Superior temporal gyrus (tissue), 1 donor: ENCODE results near the gene PRKAG3.

ENCODE experiments used
- DNase-seq: peaks from one replicate; pipeline ENCODE4 v3.0.0-alpha.2; 2016; ENCODE audit errors: extremely low spot score

Gene PRKAG3

DNA sequence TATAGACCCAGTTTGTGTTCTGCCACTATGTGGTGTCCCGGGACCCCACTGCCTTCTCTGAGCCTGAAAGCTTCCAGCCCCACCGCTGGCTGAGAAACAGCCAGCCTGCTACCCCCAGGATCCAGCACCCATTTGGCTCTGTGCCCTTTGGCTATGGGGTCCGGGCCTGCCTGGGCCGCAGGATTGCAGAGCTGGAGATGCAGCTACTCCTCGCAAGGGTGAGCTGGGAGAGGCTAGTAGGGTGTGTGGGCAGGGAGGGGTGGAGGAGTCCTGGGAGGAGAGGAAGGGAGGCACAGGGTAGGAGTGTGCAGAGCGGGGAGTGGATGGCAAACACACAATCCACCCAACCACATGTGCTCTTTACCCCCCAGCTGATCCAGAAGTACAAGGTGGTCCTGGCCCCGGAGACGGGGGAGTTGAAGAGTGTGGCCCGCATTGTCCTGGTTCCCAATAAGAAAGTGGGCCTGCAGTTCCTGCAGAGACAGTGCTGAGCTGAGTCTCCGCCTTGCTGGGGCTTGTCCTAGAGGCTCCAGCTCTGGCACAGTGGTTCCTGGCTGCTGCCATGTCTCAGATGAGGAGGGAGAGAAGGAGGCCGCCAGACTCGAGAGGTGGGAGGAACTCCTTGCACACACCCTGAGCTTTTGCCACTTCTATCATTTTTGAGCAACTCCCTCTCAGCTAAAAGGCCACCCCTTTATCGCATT is 16.9 kb downstream of the PRKAG3 start:
- DNase-seq = no peak

DNA sequence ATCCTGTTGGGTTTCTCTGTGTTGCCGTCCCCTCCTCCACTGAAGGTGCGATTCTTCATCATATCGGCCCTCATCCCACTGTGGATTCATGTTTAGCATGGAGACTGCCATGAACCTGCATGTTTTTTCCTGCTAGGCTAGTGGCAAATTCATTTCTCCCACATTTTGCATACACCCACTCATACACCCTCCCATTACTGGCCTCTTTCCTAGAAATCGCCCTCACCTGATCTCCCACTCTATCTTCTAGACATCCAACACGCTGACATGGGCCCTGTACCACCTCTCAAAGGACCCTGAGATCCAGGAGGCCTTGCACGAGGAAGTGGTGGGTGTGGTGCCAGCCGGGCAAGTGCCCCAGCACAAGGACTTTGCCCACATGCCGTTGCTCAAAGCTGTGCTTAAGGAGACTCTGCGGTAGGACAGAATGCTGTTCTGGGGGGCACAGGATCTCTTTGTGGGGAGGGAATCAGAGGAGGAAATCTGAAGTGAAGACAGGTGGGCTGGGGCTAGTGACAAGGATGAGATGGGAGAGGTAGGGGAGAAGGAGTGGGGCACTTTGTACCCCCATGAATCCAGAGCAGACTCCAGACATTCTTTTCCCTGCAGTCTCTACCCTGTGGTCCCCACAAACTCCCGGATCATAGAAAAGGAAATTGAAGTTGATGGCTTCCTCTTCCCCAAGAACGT is 17.7 kb downstream of the PRKAG3 start:
- DNase-seq = no peak

DNA sequence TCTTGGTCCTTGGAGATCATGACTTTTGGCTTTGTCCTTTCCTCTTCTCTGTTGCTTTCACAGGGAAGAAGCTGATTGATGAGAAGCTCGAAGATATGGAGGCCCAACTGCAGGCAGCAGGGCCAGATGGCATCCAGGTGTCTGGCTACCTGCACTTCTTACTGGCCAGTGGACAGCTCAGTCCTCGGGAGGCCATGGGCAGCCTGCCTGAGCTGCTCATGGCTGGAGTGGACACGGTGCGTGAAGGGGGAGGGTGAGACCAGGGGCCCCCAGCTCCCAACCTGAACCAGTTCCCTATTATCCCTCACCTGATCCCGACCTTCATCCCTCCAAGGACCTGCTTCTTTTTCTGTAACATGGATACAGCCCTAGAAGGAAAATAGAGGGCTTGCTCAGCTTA is 18.7 kb downstream of the PRKAG3 start:
- DNase-seq = no peak

DNA sequence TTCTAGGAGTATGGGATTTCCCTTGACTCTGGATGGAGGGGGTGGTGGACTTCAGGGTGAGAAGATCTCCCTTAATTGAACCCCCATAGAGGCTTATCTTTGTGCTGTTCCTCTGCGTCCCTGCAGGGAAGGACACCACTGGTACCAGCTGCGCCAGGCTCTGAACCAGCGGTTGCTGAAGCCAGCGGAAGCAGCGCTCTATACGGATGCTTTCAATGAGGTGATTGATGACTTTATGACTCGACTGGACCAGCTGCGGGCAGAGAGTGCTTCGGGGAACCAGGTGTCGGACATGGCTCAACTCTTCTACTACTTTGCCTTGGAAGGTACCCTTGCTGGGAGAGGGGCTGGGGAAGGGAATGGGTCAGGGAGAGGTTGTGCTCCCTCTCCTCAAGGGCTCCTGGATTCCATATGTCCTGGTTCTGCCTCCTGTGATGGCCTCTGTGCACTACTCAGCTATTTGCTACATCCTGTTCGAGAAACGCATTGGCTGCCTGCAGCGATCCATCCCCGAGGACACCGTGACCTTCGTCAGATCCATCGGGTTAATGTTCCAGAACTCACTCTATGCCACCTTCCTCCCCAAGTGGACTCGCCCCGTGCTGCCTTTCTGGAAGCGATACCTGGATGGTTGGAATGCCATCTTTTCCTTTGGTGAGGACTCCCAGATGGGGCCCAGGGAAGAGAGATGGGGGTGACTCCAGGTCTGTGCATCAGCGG is 19.3 kb downstream of the PRKAG3 start:
- DNase-seq = no peak

DNA sequence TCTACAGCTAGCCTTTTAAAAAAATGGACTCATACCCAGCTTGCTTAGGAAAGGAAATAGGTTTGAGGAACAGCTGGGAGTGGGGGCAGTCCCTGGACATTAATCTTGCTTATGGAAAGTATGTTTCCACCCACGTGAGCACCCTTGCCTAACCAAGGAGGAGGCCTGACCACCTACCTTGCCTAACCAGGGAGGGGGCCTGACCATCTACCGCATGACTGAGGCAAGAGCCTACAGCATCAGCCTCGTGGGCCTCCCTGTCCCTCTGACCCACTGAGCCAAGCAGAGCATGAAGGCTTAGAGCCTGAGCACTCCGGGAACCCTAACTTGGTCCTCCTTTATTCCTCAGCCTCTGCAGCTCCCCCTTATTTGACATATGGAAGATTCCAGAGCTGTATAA is 20.2 kb downstream of the PRKAG3 start:
- no peak for DNase-seq

DNA sequence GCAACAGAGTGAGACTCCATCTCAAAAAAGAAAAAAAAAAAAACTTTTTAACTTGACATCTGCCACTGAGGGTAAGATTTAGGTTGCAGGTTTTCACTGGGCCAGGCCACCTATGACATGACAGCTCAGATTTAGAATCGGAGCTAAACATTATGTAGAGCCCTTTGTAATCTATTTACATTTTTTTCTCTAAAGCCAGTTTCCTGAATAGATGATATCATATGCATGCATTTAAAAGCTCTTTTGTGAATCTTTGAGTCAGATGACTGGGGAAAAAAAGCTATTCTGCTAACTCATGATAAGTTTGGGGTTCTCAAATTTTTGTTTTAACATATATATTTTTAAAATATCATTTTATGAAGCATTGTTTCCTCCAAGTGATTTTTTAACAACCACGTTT is 21.3 kb downstream of the PRKAG3 start:
- DNase-seq = no peak

DNA sequence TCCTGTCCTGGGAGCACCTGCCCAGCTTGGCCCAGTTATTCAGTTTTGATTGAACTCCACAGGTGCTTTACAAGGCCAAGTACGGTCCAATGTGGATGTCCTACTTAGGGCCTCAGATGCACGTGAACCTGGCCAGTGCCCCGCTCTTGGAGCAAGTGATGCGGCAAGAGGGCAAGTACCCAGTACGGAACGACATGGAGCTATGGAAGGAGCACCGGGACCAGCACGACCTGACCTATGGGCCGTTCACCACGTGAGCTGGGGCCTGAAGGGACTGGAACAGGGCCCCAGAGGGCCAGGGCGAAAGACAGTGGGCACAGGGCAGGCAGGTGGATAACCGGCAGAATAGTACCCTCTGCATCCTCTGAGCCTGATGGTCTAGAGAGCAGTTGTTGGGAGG is 22.1 kb downstream of the PRKAG3 start:
- DNase-seq = no peak

DNA sequence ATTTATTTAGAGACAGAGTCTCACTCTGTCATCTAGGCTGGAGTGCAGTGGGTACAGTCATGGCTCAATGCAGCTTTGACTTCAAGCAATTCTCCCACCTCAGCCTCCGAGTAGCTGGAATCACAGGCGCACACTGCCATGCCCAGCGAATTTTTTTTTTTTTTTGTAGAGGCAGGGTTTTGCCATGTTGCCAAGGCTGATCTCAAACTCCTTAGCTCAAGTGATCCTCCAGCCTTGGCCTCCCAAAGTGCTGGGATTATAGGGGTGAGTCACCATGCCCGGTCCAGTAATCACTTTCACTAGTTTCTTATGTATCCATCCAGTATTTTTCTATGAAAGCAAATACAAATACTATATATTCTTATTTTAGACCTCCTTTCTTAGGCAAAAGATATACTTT is 24.0 kb downstream of the PRKAG3 start:
- no peak for DNase-seq

DNA sequence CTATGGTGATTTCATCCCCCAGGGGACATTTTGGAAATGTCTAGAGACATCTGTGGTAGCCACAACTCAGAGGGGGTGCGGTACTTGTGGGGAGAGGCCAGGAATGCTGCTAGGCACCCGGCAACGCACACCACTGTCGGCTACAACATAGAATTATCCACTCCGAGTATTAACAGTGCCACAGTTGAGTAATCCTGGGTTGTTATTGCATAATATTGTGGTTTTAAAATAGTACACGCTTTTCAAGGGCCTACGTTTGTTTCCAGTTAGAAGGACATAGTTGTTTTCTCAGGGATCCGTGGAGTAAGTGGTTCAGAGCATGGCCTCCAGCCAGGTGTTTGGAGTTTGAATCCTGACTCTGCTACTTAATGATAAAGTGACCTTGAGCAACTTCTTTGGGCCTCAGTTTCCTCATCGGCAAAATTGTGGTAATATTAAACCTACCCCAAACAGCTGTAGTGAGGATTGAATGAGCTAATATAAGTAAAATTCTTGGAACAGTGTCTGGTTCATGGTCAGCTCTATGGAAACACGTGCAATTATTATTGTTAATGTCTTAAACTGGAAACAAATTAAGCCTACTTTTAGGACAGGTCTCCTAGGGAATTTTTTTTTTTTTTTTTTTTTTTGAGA is 25.1 kb downstream of the PRKAG3 start:
- no peak for DNase-seq

DNA sequence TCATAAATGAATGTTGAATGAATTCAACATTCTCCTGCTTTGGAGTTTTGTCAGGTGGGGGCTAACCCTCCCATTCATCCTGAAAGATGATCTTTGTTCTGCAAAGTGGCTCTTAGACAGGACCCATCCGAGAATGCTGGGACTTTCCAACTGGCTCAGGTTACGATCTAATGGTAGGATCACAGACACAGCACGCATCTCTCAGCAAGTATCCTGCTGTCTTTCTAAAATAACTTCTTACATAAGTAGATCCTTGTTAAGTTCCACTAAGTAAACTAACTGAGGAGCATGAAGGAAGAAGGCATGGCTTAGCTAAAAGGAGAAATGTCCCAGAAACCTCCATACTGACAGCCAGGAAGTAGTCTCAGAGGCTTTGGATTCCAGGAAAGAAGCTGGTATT is 26.0 kb downstream of the PRKAG3 start:
- peak; percentile 17 for DNase-seq

DNA sequence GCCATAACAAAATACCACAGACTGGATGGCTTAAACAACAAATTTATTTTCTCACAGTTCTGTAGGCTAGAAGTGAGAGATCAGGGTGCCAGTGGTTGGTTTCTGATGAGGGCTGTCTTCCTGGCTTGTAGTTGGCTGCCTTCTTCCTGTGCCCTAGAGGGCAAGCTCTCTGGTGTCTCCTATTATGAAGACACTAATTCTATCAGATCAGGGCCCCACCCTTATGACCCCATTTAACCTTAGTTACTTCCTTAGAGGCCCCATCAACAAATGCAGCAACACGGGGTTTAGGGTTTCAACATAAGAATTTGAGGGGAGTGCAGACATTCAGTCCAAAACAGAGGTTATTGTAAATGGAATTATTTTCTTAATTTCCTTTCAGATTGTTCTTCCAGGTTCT is 26.8 kb downstream of the PRKAG3 start:
- DNase-seq = no peak

DNA sequence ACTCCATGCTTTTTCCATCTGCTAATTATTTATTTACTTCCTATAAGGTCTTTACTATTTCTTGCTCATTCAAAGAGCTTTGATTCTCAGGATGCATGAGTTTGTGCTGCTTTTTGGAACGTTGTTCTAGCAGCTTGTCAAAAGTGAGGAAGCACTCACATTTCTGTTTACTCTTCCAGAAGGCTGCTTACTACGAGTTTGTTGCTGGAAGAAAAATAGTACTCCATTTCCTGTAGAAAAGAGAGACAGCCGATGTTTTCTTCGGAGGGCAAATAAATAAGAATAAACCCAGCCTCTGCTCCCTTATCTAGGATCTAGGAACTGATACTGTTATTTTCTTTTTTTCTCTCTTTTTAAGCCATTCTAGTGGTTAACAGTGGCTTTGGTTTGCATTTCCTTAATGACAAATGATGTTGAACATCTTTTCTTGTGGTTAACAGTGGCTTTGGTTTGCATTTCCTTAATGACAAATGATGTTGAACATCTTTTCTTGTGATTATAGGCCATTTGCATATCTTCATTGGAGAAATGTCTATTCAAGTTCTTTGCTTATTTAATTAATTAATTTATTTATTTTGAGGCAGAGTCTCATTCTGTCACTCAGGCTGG is 29.1 kb downstream of the PRKAG3 start:
- DNase-seq = no peak

DNA sequence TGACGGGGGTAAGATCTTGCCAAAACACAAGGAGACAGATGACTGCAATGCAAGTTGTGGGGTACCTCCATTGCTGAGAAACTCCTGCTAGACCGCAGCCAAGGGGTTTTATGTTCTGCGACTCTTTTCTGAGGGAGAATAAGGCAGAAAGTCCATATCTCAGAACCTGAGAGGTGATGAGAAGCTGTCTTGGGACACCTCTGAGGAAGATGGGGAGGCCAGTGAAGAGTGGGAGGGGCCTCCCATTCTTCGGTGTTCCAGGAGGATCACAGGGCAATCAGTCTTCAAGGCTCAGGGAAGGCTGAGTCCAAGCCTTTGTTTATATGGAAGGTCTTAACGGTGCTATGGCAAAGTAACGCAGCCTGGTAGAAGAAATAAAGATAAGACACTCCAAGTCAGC is 31.6 kb downstream of the PRKAG3 start:
- no peak for DNase-seq

DNA sequence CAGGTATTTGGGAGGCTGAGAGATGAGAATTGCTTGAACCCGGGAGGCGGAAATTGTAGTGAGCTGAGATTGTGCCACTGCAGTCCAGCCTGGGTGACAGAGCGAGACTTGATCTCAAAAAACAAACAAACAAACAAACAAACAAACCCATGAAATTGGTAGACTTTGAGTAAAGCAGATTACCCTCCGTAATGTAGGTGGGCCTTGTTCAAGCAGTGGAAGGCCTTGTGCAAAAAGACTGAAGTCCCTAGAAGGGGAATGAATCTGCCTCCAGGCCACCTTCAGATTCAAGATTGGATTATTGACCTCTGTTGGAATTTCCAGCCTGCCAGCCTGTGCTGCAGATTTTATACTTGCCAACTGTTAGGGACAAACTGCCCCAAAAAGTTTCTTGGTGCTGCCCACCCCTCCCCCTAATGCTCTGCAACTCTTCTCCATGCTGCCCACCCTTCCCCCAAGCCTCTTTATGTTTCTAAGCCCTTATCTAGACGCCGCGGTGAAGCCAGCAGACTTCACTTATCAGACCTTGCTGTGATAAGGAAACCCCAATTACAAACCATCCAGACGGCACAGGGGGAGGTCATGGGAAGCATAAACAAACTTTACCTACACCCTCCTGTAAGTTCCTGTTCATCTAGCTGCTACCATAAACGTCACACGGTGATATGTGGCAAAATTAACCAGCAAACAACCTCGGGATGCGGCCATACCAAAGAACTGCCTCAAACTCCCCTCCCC is 32.7 kb downstream of the PRKAG3 start:
- DNase-seq = no peak

DNA sequence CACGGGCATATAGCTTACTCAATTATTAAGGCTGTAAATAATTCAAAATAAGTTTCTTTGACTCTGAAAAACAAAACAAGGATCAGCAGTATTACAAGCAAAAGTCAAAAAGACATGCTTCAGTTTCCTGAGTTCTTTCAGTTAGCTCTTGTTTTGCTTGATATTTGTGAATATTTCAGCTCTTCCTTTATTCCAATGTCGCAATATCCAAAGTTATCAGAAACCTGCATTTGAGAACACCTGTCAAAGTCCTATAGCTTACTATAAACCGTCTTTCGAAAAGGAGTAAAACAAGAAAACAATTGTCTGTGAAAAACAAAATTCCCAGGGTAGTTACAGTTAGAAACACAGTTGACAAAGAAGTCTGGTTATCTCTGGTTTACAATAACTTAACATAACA is 34.9 kb downstream of the PRKAG3 start:
- no peak for DNase-seq

DNA sequence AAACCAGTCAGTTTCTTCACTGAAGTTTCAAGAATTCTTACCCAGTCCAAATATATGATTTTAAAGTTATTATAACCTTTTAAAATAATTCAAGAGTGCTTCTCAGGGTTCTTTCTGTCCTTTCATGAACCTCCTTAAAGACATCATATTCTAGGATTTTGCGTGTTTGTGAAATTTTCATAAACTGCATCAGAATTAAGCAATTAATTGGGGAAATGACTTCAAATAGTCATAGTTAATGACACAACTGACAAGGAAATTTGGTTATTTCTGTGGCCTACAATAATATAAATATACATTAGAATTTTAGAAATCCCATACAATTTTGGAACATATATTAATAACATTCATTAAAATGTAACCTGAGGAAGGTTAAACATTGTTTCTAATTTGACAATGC is 39.2 kb downstream of the PRKAG3 start:
- no peak for DNase-seq

DNA sequence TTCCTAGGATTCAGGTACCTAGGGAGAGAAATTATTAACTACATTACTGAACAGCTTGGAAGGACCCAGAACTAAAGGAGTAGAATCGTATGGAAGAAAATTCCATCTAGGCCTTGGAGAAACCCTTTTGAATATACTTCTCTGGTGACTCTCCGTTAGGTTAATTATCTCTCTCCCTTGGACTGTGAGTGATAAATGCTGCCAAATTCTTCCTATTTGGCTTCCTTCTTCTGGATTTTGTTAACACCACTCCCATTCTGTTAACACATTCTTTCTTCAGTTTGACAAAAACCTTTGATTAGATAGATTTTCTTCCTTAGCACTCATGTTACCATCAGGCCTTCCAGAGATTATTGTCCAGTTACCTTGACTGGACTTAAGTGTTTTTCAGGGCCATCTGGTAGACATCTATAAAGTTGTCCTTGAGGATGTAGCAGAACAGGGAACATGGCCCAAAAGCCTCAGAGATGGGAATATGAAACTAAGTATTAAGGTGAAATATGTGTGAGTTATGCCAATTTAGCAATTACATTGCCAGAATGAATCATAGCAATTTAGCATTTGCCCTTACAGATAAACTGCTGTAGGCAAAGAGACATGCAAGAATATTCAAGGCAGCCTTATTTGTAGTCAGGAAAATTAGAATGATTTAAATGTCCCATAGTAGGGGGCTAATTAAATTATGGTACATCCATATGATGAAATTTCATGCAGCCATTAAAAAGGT is 42.9 kb downstream of the PRKAG3 start:
- DNase-seq = no peak

DNA sequence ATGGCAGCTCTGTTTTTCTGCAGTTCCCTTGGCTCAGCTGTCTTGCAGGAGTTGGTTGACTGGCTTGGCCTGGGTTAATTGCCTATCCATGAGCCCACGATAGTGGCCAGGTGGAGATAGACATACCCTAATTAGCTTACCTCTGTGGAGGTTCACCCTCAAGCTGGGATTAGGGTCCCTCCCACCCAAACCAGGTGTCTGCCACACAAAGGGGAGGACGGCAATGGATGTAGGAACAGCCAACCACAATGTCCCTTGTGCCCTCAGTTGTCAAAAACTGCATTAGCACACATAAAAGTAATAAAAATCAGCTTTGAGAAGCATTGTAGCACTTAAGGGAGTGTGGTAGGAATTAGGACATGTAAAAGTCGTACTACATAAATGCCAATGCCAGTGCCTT is 45.5 kb downstream of the PRKAG3 start:
- no peak for DNase-seq

DNA sequence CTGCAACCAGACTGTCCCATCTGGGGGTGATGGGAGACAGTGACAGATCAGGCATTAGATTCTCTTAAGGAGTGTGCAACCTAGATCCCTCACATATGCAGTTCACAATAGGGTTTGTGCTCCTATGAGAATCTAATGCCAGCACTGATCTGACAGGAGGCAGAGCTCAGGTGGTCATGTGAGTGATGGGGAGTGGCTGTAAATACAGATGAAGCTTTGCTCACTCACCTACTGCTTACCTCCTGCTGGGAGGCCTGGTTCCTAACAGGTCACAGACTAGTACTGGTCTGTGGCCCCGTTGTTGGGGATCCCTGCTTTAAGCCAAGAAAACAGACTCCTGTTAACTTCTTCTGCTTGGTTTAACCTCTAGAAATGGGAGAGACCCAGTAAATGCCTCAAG is 46.5 kb downstream of the PRKAG3 start:
- no peak for DNase-seq

DNA sequence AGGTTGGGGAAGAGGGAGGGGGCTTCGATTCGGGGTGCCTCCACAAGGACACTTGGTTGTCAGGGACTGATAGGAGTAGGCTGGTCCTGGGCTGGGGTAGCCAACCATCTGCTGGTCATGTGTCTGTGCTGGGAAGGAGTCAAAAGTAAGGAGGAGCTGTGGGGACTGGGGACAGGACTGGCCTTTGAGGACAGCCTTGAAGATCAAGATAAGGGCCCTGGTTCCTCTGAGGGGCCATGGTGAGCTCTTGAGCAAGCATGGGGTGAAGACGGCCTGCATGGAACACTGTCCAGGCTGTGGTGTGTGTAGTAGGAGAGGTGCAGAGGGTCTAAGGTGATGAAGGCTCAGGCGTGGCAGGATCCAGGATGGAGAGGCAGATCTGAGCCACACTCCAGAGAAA is 47.9 kb downstream of the PRKAG3 start:
- DNase-seq = no peak

DNA sequence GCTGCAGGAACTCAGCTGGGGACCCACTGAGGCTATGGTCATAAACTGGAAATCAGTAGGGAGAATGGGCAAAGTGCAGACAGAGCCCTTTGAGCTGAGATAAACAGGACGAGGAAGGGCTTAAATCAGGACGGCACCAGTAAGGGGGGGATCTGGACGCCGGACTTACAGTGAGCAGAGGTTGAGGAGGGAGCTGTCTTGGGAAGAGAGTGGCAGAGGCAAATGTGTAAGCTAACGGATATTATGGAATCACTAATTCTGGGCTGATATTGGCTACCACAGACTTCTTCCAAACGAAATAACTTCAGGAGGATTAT is 49.1 kb downstream of the PRKAG3 start:
- DNase-seq = no peak
